GM12872 (cell line): ENCODE measurements around the gene CYSLTR2.

Experiments
- TF ChIP-seq, protein P1 (sequence below): IDR thresholded peaks from 3 replicates; pipeline ENCODE4 v1.5.1; 2011; ENCODE audit warnings: low read depth, mild to moderate bottlenecking, low read length, moderate library complexity; ENCODE audit not compliant: insufficient read depth

The CYSLTR2 gene, protein sequence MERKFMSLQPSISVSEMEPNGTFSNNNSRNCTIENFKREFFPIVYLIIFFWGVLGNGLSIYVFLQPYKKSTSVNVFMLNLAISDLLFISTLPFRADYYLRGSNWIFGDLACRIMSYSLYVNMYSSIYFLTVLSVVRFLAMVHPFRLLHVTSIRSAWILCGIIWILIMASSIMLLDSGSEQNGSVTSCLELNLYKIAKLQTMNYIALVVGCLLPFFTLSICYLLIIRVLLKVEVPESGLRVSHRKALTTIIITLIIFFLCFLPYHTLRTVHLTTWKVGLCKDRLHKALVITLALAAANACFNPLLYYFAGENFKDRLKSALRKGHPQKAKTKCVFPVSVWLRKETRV

GRCh38 chr13:48653472-48653939 is at the start of gene CYSLTR2:
CYSLTR2 (plus strand) TSS chr13:48653929; CDS start chr13:48706818, 52,889 bp downstream.
- TF ChIP-seq, protein P1, sequence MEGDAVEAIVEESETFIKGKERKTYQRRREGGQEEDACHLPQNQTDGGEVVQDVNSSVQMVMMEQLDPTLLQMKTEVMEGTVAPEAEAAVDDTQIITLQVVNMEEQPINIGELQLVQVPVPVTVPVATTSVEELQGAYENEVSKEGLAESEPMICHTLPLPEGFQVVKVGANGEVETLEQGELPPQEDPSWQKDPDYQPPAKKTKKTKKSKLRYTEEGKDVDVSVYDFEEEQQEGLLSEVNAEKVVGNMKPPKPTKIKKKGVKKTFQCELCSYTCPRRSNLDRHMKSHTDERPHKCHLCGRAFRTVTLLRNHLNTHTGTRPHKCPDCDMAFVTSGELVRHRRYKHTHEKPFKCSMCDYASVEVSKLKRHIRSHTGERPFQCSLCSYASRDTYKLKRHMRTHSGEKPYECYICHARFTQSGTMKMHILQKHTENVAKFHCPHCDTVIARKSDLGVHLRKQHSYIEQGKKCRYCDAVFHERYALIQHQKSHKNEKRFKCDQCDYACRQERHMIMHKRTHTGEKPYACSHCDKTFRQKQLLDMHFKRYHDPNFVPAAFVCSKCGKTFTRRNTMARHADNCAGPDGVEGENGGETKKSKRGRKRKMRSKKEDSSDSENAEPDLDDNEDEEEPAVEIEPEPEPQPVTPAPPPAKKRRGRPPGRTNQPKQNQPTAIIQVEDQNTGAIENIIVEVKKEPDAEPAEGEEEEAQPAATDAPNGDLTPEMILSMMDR, result no peak

DNA sequence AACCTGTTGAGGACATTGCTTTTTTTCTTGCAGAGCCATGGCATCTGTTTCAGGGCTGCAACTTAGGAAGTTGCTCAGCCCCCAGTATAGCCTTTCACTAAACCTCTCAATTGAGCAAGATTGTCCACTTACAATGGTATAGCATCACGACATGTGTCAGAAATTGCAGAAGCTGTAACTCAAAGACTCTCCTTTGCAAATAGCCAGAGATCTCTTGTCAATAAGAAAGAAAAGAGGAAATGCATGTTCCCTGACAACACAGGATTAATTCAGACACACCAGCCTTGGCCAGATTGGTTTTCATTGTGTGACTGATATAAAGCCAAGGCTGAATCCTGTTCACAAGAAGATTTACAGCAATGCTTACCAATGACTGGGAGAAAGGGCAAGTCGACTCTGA is 38.7 kb upstream of the CYSLTR2 start:
- TF ChIP-seq, protein P1, result no peak

DNA sequence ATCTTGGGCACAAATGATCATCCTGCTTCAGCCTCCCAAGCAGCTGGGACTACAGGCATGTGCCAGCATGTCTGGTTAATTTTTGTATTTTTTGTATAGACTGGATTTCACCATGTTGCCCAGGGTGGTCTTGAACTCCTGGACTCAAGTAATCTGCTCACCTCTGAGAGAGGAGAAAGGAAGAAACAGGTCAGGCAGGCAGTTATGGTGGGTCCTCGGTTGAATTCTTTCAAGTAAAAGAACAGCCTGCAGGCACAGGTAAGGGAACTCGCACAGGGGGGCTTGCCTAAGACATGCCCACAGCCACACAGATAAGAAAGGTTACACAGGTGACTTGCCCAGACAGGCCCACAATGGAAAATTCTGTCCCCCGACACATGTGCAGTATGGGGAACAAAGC is 34.8 kb upstream of the CYSLTR2 start:
- TF ChIP-seq, protein P1, result no peak

DNA sequence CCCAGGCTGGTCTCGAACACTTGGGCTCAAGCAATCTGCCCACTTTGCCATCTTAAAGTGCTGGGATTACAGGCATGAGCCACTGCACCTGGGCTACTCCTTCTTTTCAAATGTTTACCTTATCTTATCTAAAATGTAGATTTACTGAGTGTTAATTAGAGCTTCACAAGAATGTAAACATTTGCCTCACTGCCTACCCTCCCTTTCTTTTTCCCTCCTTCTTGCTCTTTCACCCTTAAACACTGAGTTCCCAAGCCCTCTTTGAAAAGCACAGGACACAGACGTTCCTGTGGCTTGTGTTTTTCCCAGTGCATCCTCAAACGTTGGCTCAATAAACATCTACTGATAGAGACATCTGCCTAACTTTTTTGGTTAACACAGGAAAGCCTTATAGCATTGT is 32.7 kb upstream of the CYSLTR2 start:
- TF ChIP-seq, protein P1, result no peak

DNA sequence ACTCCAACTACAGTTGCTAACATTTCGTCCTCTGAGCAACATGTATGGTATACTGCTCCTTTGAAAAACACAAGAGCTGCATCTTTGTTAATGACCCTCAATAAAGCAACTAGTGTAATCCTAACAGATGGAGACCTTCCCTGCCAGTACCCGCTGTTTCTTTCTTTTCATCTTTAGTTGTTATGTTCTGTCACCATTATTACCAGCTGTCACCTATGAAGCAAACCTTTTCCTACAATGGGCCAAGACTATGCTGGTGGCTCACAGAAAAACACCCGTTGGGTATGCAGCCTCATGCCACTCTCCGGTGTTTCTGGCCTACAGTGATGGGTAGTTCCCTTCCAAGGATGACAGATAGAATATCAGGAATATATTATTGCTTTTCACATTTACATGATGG is 29.7 kb upstream of the CYSLTR2 start:
- TF ChIP-seq, protein P1, result no peak

GRCh38 chr13:48624858-48625257 is 28.9 kb upstream of the CYSLTR2 start:
- TF ChIP-seq, protein P1, result no peak

GRCh38 chr13:48625413-48626076 is 28.2 kb upstream of the CYSLTR2 start:
- TF ChIP-seq, protein P1, result no peak
